ENCODE results near the gene DPM2. TPM values are rescaled to one million over a fixed set of nuclear protein-coding genes. Genes with fewer than 3 reads are reported as not detected.
A peak's percentile ranks its signal among the peaks of the same experiment; 100 is the strongest.

DPM2 gene
- 10 to 100 TPM; 55.4 to 57.6 TPM for total RNA-seq

- Mint-ChIP-seq H3K4me3 (peak within 1 kb of the TSS; percentile 95), H3K36me3 (peaks cover 25% of the 10 kb centered on the region), H3K4me1 (peaks cover 23% of the 10 kb centered on the region), H3K9me3 (no peaks in the 10 kb centered on the region), H3K27ac (peak within 1 kb of the TSS; percentile 94), H3K27me3 (peaks cover 4% of the 10 kb centered on the region)
- peak; percentile 93 for DNase-seq
Observed at GRCh38 chr9:127937388-127938297, at the start of gene DPM2. TSS of gene DPM2 (minus strand) at chr9:127937854. CDS start at chr9:127937820, 34 bp downstream.

DNA sequence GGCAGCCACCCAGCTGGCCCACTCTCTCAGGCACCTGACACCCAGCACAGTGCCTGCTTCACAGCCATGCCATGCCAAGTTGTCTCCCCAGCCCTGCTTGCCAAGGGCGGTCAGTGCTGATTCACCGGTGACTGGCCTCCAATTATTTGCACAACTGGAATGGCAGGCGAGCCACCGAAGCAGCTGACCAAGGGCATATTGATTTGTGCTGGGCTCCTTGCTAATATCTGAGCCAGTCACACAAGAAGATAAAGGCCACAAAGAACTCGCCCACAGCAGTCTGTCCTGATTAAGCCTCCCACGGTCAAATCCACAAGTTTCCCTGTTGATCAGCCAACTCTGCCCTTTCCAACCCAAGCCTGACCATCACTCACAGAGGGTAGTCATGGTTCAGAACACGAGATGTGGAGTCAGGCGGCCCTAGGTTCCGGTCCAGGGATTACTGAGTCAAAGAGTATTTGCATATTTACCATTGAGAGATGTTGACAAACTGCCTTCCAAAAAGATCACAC, 49.5 kb upstream of the DPM2 start:
- peaks cover 38% of the 10 kb centered on the region for H3K4me1 Mint-ChIP-seq
- no peaks in the 10 kb centered on the region for H3K9me3 Mint-ChIP-seq
- no peak overlapping the region for H3K4me3 Mint-ChIP-seq
- no peak for DNase-seq
- no peaks in the 10 kb centered on the region for H3K36me3 Mint-ChIP-seq
- H3K27me3 Mint-ChIP-seq: no peaks in the 10 kb centered on the region
- H3K27ac Mint-ChIP-seq: no peak overlapping the region

- Mint-ChIP-seq H3K27ac (no peak overlapping the region), H3K27me3 (no peaks in the 10 kb centered on the region)
- DNase-seq: no peak
Observed at GRCh38 chr9:127985011-127985410, 47.4 kb upstream of the DPM2 start.

GRCh38 chr9:127983847-127984289, 46.2 kb upstream of the DPM2 start:
- peak overlapping the region; percentile 4 for H3K4me3 Mint-ChIP-seq
- no peaks in the 10 kb centered on the region for H3K27me3 Mint-ChIP-seq
- peaks cover 31% of the 10 kb centered on the region for H3K4me1 Mint-ChIP-seq
- peak overlapping the region; percentile 81 for H3K27ac Mint-ChIP-seq
- no peaks in the 10 kb centered on the region for H3K9me3 Mint-ChIP-seq
- no peak for DNase-seq
- peaks cover 9% of the 10 kb centered on the region for H3K36me3 Mint-ChIP-seq

More at GRCh38 chr9:127985011-127985410, 47.4 kb upstream of the DPM2 start:
- Mint-ChIP-seq H3K4me3 (no peak overlapping the region), H3K9me3 (no peaks in the 10 kb centered on the region), H3K4me1 (peaks cover 31% of the 10 kb centered on the region), H3K36me3 (peaks cover 3% of the 10 kb centered on the region)

GRCh38 chr9:127982912-127983311, 45.3 kb upstream of the DPM2 start:
- peaks cover 33% of the 10 kb centered on the region for H3K4me1 Mint-ChIP-seq
- H3K9me3 Mint-ChIP-seq: no peaks in the 10 kb centered on the region
- H3K4me3 Mint-ChIP-seq: peak overlapping the region; percentile 87
- no peak for DNase-seq
- peak overlapping the region; percentile 81 for H3K27ac Mint-ChIP-seq
- peaks cover 14% of the 10 kb centered on the region for H3K36me3 Mint-ChIP-seq
- no peaks in the 10 kb centered on the region for H3K27me3 Mint-ChIP-seq

DNA sequence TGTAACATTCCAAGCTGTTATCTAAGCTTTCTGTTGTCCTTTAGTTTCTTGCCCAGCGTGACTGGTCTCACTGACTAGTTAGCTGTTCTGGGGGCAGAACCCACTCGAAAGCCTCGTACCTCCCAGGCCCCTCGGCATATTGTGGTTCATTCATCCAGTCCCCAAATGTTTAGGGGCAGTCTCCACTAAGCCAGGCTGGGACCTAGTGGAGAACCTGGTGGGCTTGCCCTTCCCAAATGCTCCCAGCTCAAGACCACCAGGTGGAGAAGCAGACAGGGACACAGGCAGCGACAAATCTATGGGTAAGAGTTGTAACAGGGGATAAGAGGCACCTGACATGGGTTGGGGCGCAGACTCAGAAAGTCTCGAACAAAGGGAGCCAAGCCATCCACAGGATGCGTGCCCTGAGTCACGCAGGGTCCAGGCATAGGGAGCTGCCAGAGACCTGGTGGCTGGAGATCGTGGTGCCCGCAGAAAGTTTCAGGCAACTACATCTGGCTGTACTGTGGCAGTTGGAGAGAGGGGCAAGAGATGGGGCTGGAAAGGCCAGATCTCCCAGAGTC, 44.0 kb upstream of the DPM2 start:
- Mint-ChIP-seq H3K9me3 (no peaks in the 10 kb centered on the region), H3K4me1 (peaks cover 39% of the 10 kb centered on the region), H3K27me3 (no peaks in the 10 kb centered on the region), H3K36me3 (peaks cover 15% of the 10 kb centered on the region), H3K4me3 (peak overlapping the region; percentile 87), H3K27ac (peak overlapping the region; percentile 96)
- peak; percentile 65 for DNase-seq

- H3K9me3 Mint-ChIP-seq: no peaks in the 10 kb centered on the region
- H3K27me3 Mint-ChIP-seq: no peaks in the 10 kb centered on the region
- H3K36me3 Mint-ChIP-seq: peaks cover 20% of the 10 kb centered on the region
- H3K4me3 Mint-ChIP-seq: peak within 1 kb of the TSS; percentile 96
- DNase-seq: peak; percentile 100
- H3K4me1 Mint-ChIP-seq: peaks cover 45% of the 10 kb centered on the region
- H3K27ac Mint-ChIP-seq: peak within 1 kb of the TSS; percentile 96
Observed at GRCh38 chr9:127980706-127981558, 43.3 kb upstream of the DPM2 start, which contains the start of gene EEIG1. TSS of gene EEIG1 (minus strand) at chr9:127980989. CDS start at chr9:127980137, 852 bp downstream.

DNA sequence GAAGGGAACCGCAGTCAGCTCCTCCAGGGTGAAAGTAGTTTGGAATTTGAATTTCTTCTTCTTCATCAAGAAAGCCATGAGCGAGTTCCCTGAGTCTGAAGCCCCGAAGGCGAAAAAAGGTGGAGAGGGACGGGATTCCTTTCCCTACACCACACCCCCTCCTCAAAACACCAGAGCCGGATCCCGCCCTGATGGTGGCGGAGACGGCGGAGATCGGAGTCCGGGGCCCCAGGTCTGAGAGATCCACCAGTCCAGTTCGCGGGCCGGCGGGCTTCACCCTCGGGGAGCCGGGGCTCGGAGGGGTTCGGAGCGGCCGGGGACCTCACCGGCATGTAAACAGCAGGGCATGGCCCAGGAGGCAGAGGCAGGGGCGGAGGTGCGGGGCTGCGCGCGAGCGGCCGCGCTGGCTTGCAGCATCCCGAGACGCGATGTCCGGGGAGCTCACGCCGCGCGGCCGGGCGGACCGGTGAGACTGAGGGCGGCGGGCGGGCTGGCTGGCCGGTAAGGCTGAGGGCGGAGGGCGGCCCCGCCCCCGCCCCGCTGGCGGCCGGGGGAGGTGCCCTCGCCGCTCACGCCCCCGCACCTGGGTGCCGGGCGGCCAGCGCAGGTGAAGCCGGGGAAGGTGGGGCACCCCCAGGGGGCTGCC, 42.5 kb upstream of the DPM2 start:
- DNase-seq: peak; percentile 69
- peaks cover 52% of the 10 kb centered on the region for H3K4me1 Mint-ChIP-seq
- H3K27me3 Mint-ChIP-seq: no peaks in the 10 kb centered on the region
- peak overlapping the region; percentile 96 for H3K4me3 Mint-ChIP-seq
- no peaks in the 10 kb centered on the region for H3K9me3 Mint-ChIP-seq
- H3K36me3 Mint-ChIP-seq: peaks cover 22% of the 10 kb centered on the region
- H3K27ac Mint-ChIP-seq: peak overlapping the region; percentile 95

GRCh38 chr9:127979333-127980059, 41.8 kb upstream of the DPM2 start:
- Mint-ChIP-seq H3K36me3 (peaks cover 26% of the 10 kb centered on the region), H3K9me3 (no peaks in the 10 kb centered on the region), H3K27me3 (no peaks in the 10 kb centered on the region), H3K4me3 (peak overlapping the region; percentile 96), H3K4me1 (peaks cover 54% of the 10 kb centered on the region), H3K27ac (peak overlapping the region; percentile 95)
- DNase-seq: peak; percentile 59

- H3K4me3 Mint-ChIP-seq: peak overlapping the region; percentile 96
- H3K4me1 Mint-ChIP-seq: peaks cover 58% of the 10 kb centered on the region
- H3K27ac Mint-ChIP-seq: peak overlapping the region; percentile 95
- H3K27me3 Mint-ChIP-seq: no peaks in the 10 kb centered on the region
- no peaks in the 10 kb centered on the region for H3K9me3 Mint-ChIP-seq
- DNase-seq: no peak
- peaks cover 30% of the 10 kb centered on the region for H3K36me3 Mint-ChIP-seq
Observed at GRCh38 chr9:127979015-127979332, 41.3 kb upstream of the DPM2 start.

DNA sequence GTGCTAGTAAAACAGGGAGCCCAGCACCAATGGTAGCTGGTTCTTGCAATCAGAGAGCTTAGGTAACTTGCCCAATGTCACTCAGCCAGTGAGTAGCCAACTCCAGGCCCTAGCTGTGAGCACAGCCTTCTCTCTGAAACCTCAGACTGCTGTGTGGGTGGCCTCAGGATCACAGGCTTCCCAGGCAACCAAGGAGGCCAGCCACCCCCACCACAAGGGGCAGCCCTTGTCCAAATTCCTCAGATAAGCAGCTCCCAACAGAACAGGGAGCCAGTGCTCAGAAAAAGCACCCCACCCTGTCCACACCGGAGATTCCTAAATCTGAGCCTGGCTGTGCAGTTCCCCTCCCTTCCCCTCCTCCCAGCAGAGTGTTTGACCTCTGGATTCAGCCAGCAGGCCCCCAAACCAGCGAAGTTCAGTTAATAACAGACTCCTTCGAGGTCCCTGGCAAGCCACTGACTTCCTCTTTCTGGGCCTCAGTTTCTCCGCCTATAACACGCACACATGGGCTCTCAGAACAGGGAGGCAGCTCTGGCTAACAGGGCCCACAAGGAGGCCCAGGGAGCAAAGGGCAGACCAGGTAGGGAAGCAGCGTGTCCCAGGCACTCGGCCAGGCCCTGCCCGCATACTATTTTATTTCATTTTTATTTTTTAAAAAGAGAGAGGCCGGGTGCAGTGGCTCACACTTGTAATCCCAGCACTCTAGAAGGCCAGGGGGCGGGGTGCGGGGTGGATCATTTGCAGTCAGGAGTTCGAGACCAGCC, 40.4 kb upstream of the DPM2 start:
- DNase-seq: no peak
- Mint-ChIP-seq H3K27ac (peak overlapping the region; percentile 95), H3K4me3 (peak overlapping the region; percentile 96), H3K9me3 (no peaks in the 10 kb centered on the region), H3K4me1 (peaks cover 57% of the 10 kb centered on the region), H3K36me3 (peaks cover 30% of the 10 kb centered on the region), H3K27me3 (no peaks in the 10 kb centered on the region)

- H3K4me3 Mint-ChIP-seq: peak overlapping the region; percentile 96
- no peaks in the 10 kb centered on the region for H3K9me3 Mint-ChIP-seq
- peaks cover 57% of the 10 kb centered on the region for H3K4me1 Mint-ChIP-seq
- no peak for DNase-seq
- peak overlapping the region; percentile 95 for H3K27ac Mint-ChIP-seq
- H3K27me3 Mint-ChIP-seq: no peaks in the 10 kb centered on the region
- H3K36me3 Mint-ChIP-seq: peaks cover 30% of the 10 kb centered on the region
Observed at GRCh38 chr9:127977009-127977883, 39.6 kb upstream of the DPM2 start.

Measured in activated naive CD8-positive, alpha-beta T cell treated with anti-CD3 and anti-CD28 coated beads for 36 hours (primary cell).